Right atrium auricular region (tissue), 2 donors: ENCODE data around the gene ITGA6. TPM values are rescaled to one million over a fixed set of nuclear protein-coding genes. Genes with fewer than 3 reads are reported as not detected.
"Not testable (repeated sequence)": the region's sequence is repeated elsewhere in the genome, so short reads cannot be mapped to it uniquely, and the experiment has no call there.

Experiments
- DNase-seq: peaks from one replicate; pipeline ENCODE4 v3.0.0-alpha.2; 2019; ENCODE audit warnings: low spot score
- H3K27ac ChIP-seq, 2 donors: fragments of 200-600 bp; sonication (generic); 1 replicate in 1 of 2; 2 replicates in 1 of 2; pipeline ENCODE4 v1.5.1; 2016 to 2019
- H3K27me3 ChIP-seq, 2 donors: fragments of 200-600 bp; sonication (generic); one replicate each; pipeline versions ENCODE4 v1.5.1 to v1.6.0; 2017 to 2019
- H3K36me3 ChIP-seq: fragments of 200-600 bp; sonication (generic); one replicate; pipeline ENCODE4 v1.5.1; 2016
- H3K4me1 ChIP-seq, 2 donors: fragments of 200-600 bp; sonication (generic); one replicate each; pipeline versions ENCODE4 v1.5.1 to v1.6.0; 2017 to 2019
- H3K4me3 ChIP-seq, 2 donors: fragments of 200-600 bp; sonication (generic); 1 replicate in 1 of 2; 2 replicates in 1 of 2; pipeline ENCODE4 v1.5.1; 2017 to 2019; ENCODE audit warnings: mild to moderate bottlenecking in 1 of 2, moderate library complexity in 1 of 2
- H3K9me3 ChIP-seq, 2 donors: fragments of 200-600 bp; sonication (generic); one replicate each; pipeline ENCODE4 v1.5.1; 2019
- total RNA-seq, 2 donors: library from RNA; depleted of rRNA; stranded (reverse); fragments of >200 nt; gene quantifications; one replicate each; pipeline ENCODE4 v1.1.0, GENCODE V29; 2016
- TF ChIP-seq, protein P1 (sequence below), 2 donors: fragments of 200-600 bp; sonication (generic); IDR thresholded peaks; one replicate each; pipeline ENCODE4 v1.5.1; 2019; ENCODE audit warnings: antibody characterized with exemption in 2 of 2

The ITGA6 gene
- total RNA-seq, 2 donors from 2014 or later, result 31.2 to 54.3 TPM

DNA sequence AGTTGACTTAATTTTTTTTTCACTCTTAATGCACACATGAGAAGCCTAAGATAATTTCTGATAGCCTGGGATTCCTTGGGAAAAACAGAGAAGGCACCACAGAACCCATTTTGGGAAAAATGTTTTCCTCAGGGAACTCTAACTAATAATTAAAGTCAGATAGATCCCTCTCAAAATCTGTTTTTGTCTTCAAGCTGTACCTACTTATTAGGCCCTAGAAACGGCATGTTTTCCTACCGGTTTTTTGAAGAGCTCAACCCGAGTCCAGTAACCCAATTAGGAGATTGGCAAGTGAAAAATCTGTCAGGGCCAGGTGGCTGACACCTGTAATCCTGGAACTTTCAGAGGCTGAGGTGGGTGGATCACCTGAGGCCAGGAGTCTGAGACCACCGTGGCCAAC is 112.4 kb downstream of the ITGA6 start:
- H3K4me1 ChIP-seq, result no peaks in the 10 kb centered on the region
- H3K27me3 ChIP-seq, result no peaks in the 10 kb centered on the region
- no peaks in the 10 kb centered on the region for H3K9me3 ChIP-seq
- H3K27ac ChIP-seq, result no peak overlapping the region
- no peaks in the 10 kb centered on the region for H3K36me3 ChIP-seq
- no peak overlapping the region for H3K4me3 ChIP-seq
- no peak for DNase-seq
- TF ChIP-seq, protein P1, sequence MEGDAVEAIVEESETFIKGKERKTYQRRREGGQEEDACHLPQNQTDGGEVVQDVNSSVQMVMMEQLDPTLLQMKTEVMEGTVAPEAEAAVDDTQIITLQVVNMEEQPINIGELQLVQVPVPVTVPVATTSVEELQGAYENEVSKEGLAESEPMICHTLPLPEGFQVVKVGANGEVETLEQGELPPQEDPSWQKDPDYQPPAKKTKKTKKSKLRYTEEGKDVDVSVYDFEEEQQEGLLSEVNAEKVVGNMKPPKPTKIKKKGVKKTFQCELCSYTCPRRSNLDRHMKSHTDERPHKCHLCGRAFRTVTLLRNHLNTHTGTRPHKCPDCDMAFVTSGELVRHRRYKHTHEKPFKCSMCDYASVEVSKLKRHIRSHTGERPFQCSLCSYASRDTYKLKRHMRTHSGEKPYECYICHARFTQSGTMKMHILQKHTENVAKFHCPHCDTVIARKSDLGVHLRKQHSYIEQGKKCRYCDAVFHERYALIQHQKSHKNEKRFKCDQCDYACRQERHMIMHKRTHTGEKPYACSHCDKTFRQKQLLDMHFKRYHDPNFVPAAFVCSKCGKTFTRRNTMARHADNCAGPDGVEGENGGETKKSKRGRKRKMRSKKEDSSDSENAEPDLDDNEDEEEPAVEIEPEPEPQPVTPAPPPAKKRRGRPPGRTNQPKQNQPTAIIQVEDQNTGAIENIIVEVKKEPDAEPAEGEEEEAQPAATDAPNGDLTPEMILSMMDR (IDR thresholded peaks at IDR 0.05), result no peak

DNA sequence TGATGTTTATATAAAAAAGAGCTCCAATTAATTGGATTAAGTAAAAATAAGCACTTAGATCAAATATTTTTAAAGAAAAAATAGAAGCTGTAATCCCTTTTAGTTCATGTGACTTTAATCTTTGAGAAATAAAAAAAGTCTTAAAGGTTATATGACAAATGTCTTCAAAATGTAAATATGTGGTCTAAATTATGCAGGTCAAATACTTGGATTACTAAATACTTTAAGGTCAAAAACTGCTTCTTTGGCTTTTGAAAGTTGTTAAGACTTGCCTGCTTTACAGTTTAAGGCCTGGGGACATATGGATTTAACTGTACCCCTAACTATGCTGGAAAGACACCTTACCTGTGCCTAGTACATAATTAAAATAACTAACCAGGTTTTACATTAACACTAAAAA is 113.0 kb downstream of the ITGA6 start:
- no peak overlapping the region for H3K27ac ChIP-seq
- no peaks in the 10 kb centered on the region for H3K36me3 ChIP-seq
- H3K9me3 ChIP-seq, result no peaks in the 10 kb centered on the region
- no peaks in the 10 kb centered on the region for H3K27me3 ChIP-seq
- no peak overlapping the region for H3K4me3 ChIP-seq
- TF ChIP-seq, protein P1 (IDR thresholded peaks at IDR 0.05), result no peak
- no peaks in the 10 kb centered on the region for H3K4me1 ChIP-seq
- DNase-seq, result no peak

DNA sequence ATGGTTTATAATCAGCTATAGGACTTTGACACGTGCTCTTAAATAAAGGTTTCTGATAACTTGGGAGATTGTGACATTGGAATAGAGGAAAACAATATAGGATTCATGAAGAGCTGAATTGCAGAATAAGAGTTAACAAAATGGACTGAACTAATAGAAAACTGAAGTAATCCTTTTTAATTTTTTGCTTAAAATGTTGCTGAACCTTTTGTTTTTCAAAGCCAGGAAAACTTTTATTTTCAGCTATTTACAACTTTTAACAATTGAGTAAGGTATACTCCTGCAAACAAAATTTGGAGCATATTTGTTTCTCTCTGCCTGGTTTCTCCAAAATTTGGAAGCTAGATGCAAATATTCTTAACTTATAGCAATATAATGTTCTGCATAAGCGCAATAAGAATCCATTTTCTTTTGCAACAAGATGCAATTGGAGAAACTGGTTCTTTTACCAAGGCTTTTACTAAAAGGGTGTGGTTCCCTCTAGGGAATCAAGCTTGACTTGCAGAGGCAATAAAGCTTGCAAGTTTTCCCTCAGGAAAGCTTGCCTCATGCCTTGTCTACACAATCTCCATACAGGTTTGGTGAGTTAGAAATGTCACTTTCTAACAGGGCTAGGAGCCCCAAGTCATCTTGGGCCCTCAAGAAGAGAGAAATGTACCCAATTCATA is 118.2 kb downstream of the ITGA6 start:
- Histone ChIP-seq H3K27ac (no peak overlapping the region), H3K4me1 (no peaks in the 10 kb centered on the region), H3K4me3 (no peak overlapping the region), H3K9me3 (no peaks in the 10 kb centered on the region), H3K27me3 (no peaks in the 10 kb centered on the region), H3K36me3 (no peaks in the 10 kb centered on the region)
- no peak for DNase-seq
- TF ChIP-seq, protein P1 (IDR thresholded peaks at IDR 0.05), result no peak

DNA sequence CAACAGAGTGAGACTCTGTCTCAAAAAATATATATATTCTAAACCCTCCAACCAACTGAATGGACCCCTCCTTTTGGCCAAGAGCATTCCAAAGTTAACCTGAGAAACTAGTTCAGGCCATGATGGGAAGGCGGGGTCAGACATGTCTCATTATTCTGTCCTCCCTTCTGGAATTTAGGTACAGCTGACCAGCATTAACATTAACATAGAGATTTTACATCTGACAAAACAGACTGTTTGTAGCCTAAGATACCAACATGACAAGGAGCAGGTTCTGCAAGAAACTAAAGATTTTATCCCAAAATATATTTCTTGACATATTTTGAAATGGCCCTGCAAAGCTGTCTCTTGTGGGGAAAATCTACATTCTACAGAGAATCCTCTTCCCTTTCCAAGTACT is 121.7 kb downstream of the ITGA6 start:
- Histone ChIP-seq H3K27ac (no peak overlapping the region), H3K27me3 (no peaks in the 10 kb centered on the region), H3K4me1 (peaks cover 0 to 6% of the 10 kb centered on the region in 2 donors), H3K4me3 (no peak overlapping the region), H3K36me3 (no peaks in the 10 kb centered on the region), H3K9me3 (no peaks in the 10 kb centered on the region)
- TF ChIP-seq, protein P1 (IDR thresholded peaks at IDR 0.05), result no peak
- no peak for DNase-seq

DNA sequence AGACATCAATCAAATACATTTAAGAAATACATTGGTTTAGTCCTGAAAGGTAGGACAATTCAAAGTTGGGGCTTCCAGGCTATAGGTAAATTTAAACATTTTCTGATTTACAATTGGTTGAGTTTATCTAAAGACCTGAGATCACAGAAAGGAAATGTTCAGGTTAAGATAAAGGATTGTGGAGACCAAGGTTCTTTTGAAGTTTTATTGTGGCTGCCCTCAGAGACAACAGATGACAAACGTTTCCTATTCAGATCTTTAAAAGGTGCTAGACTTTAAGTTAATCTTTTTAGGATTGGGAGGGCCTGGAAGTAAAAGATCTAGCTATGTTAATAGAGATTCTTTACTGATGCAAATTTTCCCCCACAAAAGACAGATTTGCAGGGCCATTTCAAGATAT is 122.4 kb downstream of the ITGA6 start:
- H3K27ac ChIP-seq, H3K27me3 ChIP-seq, H3K4me3 ChIP-seq, DNase-seq, H3K36me3 ChIP-seq, H3K9me3 ChIP-seq, H3K4me1 ChIP-seq: not testable (repeated sequence)

DNA sequence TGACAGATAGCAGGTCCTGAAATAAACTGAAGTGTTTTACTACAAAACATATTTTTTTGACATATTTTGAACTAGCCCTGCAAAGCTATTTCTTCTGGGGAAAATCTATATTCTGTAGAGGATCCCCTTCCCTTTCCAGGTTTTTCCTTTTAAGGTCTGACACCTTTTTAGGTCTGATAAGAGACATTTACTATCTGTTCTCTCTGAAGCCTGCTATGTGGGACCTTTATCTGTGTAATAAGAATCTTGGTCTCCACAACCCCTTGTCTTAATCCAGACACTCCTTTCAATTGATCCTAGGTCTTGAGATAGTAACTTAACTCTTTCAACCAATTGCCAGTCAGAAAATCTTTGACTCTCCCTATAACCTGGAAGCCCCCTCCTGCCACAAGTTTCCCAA is 123.0 kb downstream of the ITGA6 start:
- Histone ChIP-seq H3K4me3 (no peak overlapping the region), H3K27ac (no peak overlapping the region), H3K4me1 (peaks cover 0 to 6% of the 10 kb centered on the region in 2 donors), H3K27me3 (no peaks in the 10 kb centered on the region), H3K9me3 (no peaks in the 10 kb centered on the region), H3K36me3 (no peaks in the 10 kb centered on the region)
- DNase-seq, result no peak
- TF ChIP-seq, protein P1 (IDR thresholded peaks at IDR 0.05), result no peak
